ENCODE data around the gene KIRREL3. TPM values are rescaled to one million over a fixed set of nuclear protein-coding genes. Genes with fewer than 3 reads are reported as not detected.

KIRREL3 gene
- total RNA-seq, 1 experiment from 2014 or later: 2.2 TPM

- BruUV-seq (replicated peaks): no TSS peak
- CTCF ChIA-PET: no interaction called here
- H3K79me2 ChIP-seq (ENCODE audit: low read depth): no peaks in the 10 kb centered on the region
- H3K4me1 ChIP-seq (replicated peaks; ENCODE audit: insufficient read depth): no peaks in the 10 kb centered on the region
- H3K36me3 ChIP-seq (ENCODE audit: low read depth): no peaks in the 10 kb centered on the region
- intact Hi-C loops (cut with micrococcal nuclease; ENCODE audit: unreplicated experiment): no loop called here
- H3F3A ChIP-seq (ENCODE audit: insufficient read depth, low read depth): no peaks in the 10 kb centered on the region
- H3K9me3 ChIP-seq (ENCODE audit: insufficient read depth, low read depth): no peaks in the 10 kb centered on the region
- H3K4me2 ChIP-seq: no peak overlapping the region
- peaks cover 23% of the 10 kb centered on the region for H3K27me3 ChIP-seq (ENCODE audit: insufficient read depth, low read depth)
- no peak overlapping the region for H3K27ac ChIP-seq
- TF ChIP-seq, protein P1, sequence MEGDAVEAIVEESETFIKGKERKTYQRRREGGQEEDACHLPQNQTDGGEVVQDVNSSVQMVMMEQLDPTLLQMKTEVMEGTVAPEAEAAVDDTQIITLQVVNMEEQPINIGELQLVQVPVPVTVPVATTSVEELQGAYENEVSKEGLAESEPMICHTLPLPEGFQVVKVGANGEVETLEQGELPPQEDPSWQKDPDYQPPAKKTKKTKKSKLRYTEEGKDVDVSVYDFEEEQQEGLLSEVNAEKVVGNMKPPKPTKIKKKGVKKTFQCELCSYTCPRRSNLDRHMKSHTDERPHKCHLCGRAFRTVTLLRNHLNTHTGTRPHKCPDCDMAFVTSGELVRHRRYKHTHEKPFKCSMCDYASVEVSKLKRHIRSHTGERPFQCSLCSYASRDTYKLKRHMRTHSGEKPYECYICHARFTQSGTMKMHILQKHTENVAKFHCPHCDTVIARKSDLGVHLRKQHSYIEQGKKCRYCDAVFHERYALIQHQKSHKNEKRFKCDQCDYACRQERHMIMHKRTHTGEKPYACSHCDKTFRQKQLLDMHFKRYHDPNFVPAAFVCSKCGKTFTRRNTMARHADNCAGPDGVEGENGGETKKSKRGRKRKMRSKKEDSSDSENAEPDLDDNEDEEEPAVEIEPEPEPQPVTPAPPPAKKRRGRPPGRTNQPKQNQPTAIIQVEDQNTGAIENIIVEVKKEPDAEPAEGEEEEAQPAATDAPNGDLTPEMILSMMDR (conservative IDR thresholded peaks at IDR 0.05): no peak
- TF ChIP-seq EZH2 (IDR thresholded peaks at IDR 0.05; ENCODE audit: low read depth): no peak
- H3K9me2 ChIP-seq (ENCODE audit: insufficient read depth): no peaks in the 10 kb centered on the region
- H2AFZ ChIP-seq: no peak overlapping the region
- no peak overlapping the region for H3K4me3 ChIP-seq
- POLR2A ChIA-PET (ENCODE audit: unreplicated experiment): no interaction called here
- H4K20me1 ChIP-seq (ENCODE audit: insufficient read depth): no peaks in the 10 kb centered on the region
- DNase-seq: no peak
Observed at GRCh38 chr11:126951465-126951864, 49.1 kb downstream of the KIRREL3 start.

GRCh38 chr11:126949066-126949891 lies 51.3 kb downstream of the KIRREL3 start:
- intact Hi-C loops (cut with micrococcal nuclease; ENCODE audit: unreplicated experiment): no loop called here
- no peaks in the 10 kb centered on the region for H4K20me1 ChIP-seq (ENCODE audit: insufficient read depth)
- H3K4me3 ChIP-seq: no peak overlapping the region
- CTCF ChIA-PET: no interaction called here
- no peaks in the 10 kb centered on the region for H3K36me3 ChIP-seq (ENCODE audit: low read depth)
- POLR2A ChIA-PET (ENCODE audit: unreplicated experiment): interaction anchor here (0.6 kb wide), 1 partner anchor 43 kb away, joined by 3 read pairs; no protein-coding TSS in a partner anchor
- H2AFZ ChIP-seq: no peak overlapping the region
- H3K4me1 ChIP-seq (replicated peaks; ENCODE audit: insufficient read depth): no peaks in the 10 kb centered on the region
- H3F3A ChIP-seq (ENCODE audit: insufficient read depth, low read depth): no peaks in the 10 kb centered on the region
- DNase-seq: no peak
- BruUV-seq (replicated peaks): no TSS peak
- no peak overlapping the region for H3K4me2 ChIP-seq
- no peaks in the 10 kb centered on the region for H3K79me2 ChIP-seq (ENCODE audit: low read depth)
- no peaks in the 10 kb centered on the region for H3K9me3 ChIP-seq (ENCODE audit: insufficient read depth, low read depth)
- no peaks in the 10 kb centered on the region for H3K9me2 ChIP-seq (ENCODE audit: insufficient read depth)
- no peak overlapping the region for H3K27ac ChIP-seq
- TF ChIP-seq, protein P1 (conservative IDR thresholded peaks at IDR 0.05): no peak
- TF ChIP-seq EZH2 (IDR thresholded peaks at IDR 0.05; ENCODE audit: low read depth): no peak
- H3K27me3 ChIP-seq (ENCODE audit: insufficient read depth, low read depth): peaks cover 26% of the 10 kb centered on the region

DNA sequence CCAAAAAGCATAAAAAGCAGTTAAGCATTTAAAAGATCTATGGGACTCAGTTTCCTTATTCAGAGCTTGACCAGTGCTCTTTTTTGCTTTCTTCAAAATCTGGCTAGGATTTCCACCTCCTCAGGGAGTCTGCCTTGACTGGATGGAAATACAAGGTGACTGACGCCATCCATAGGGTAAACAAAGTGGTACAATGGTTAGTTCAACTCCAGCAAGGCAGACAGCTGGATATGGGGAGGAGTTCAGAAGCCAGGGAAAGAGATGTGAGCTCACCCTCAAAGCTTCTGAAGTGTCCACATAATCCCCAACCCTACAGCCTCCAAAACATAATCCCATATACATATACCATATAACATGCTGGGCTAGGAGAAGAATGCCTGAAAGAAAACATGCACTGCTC lies 52.0 kb downstream of the KIRREL3 start:
- Histone ChIP-seq H3K4me3 (no peak overlapping the region), H4K20me1 (ENCODE audit: insufficient read depth) (no peaks in the 10 kb centered on the region), H3K36me3 (ENCODE audit: low read depth) (no peaks in the 10 kb centered on the region), H3K4me1 (replicated peaks; ENCODE audit: insufficient read depth) (no peaks in the 10 kb centered on the region), H3K27me3 (ENCODE audit: insufficient read depth, low read depth) (peaks cover 30% of the 10 kb centered on the region), H3K9me2 (ENCODE audit: insufficient read depth) (no peaks in the 10 kb centered on the region), H3F3A (ENCODE audit: insufficient read depth, low read depth) (no peaks in the 10 kb centered on the region), H2AFZ (no peak overlapping the region), H3K27ac (no peak overlapping the region), H3K9me3 (ENCODE audit: insufficient read depth, low read depth) (no peaks in the 10 kb centered on the region), H3K4me2 (no peak overlapping the region), H3K79me2 (ENCODE audit: low read depth) (no peaks in the 10 kb centered on the region)
- ChIA-PET CTCF (no interaction called here), POLR2A (ENCODE audit: unreplicated experiment) (interaction anchor here (0.6 kb wide), 1 partner anchor 44 kb away, joined by 3 read pairs; no protein-coding TSS in a partner anchor)
- DNase-seq: no peak
- BruUV-seq (replicated peaks): no TSS peak
- TF ChIP-seq, protein P1 (conservative IDR thresholded peaks at IDR 0.05): no peak
- no peak for TF ChIP-seq EZH2 (IDR thresholded peaks at IDR 0.05; ENCODE audit: low read depth)
- intact Hi-C loops (cut with micrococcal nuclease; ENCODE audit: unreplicated experiment): no loop called here
